Activated T-helper 9 cell treated with anti-CD3 and anti-CD28 coated beads, Interleukin-2, amount 50 U/mL, for 16 hours (primary cell): ENCODE measurements around the gene TGM1.

Source experiments
- DNase-seq: peaks from one replicate; pipeline ENCODE4 v3.0.0-alpha.2; 2020; ENCODE audit warnings: low read depth

TGM1 gene

GRCh38 chr14:24292118-24292807, 29.3 kb upstream of the TGM1 start:
- no peak for DNase-seq

- no peak for DNase-seq
These were observed 28.6 kb upstream of the TGM1 start for GRCh38 chr14:24291446-24292117.

GRCh38 chr14:24290746-24291145, 27.8 kb upstream of the TGM1 start:
- no peak for DNase-seq

DNA sequence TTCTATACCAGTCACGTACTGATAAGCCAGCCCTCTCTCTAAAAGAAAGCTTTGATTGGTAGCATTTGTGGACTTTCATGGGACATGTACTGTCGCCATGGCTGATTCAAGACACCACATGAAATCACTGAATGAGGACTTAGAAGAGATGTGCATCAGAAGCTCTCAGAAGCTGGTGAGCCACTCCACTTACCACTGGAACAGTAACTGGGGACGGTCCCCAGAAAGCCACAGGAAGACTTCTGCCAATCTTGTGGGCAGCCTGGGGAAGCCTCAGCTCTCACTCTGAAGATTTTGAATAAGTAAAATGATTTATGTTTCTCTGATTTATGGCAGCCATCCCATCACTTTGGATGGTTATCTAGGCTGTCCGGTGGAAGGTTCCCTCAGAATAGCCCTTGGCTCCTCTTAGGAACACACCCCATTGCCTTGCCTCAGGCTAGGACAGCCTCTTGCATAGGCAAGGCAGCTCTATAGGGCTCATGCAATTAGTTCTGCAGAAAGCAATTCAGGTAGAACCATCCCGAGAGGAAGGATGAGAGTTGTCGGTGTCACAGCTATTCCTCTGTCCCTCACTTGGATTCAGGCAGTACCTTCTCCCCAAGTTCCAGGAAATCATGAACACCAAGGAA, 26.8 kb upstream of the TGM1 start:
- DNase-seq = no peak

- no peak for DNase-seq
These were observed 24.0 kb upstream of the TGM1 start for GRCh38 chr14:24286996-24287395.

GRCh38 chr14:24285351-24285750, 22.4 kb upstream of the TGM1 start:
- no peak for DNase-seq

DNA sequence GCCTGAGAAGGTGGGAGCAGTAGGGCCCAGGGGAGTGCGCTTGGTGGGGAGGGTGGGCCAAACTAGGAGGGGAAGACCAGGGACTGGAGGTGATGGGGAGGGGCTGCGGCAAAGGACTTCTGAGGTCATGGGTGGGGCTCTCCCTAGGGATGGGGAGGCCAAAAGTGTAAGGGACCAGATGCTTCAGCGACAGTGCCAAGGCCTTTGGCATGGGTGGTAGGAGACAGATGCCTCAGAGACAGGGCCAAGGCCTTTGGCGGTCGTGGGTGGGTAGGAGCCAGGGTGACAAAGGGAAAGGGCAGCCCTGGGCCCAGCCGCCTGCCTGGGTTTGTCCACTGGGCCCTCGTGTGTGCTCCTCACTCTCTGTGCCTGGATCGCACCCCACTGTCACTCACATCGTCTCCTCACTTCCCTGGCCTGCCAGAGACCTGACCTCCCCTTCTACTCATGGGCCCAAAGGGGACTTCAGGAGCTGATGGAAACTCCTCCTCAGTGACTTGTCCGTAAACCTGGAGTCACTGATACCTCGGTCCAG, 21.6 kb upstream of the TGM1 start:
- no peak for DNase-seq

DNA sequence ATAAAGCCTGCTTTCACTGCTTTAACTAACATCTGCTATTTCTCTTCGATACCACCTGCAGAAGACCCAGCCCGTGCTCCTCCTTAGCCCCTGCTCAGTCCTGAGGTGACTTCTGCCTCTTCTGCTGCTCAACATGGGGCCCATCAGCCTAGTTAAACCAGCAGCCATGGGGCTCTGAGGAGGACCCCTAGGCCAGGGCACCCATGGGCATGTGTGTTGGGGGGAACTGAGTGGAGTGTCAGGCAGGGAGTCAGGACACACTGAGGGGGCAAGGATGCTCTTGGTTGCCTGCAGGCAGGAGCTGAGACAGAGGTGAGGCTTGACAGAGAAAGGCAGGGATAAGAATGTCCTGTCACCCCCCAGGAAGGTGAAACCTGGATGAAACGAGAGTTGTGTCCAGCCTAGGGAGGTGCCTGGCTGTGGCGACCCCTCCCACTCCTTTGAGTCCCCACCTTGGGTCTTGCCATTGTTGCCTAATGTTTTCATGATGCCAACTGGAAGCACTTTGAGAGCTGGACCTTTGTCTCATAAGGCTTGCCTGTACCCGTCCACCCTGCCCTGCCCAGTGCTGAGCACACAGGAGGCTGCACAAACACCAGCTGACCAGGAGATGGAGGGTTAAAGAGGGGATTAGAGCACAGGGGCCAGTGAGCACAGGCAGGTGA, 21.0 kb upstream of the TGM1 start:
- DNase-seq = no peak

GRCh38 chr14:24282736-24283135, 19.8 kb upstream of the TGM1 start:
- no peak for DNase-seq

DNA sequence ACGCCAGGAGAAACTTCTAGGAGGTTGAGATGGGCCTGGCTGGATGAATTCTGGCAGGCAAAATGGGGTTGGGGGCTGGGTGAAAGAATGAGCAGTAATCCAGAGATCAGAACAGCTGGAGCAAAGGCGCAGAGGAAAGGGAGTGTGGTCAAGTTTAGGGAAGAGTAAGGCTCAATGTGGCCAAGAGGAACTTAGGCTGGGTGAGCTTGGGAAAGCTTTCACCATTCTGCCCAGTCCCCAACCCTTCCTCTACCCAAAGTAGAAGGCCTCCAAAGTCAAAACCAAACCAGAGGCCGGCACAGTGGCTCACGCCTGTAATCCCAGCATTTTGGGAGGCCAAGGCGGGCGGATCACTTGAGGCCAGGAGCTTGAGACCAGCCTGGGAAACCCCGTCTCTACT, 18.7 kb upstream of the TGM1 start:
- no peak for DNase-seq

- DNase-seq = no peak
These were observed 18.0 kb upstream of the TGM1 start for GRCh38 chr14:24280797-24281460.

GRCh38 chr14:24279301-24280186, 16.6 kb upstream of the TGM1 start:
- DNase-seq = peak; percentile 32

GRCh38 chr14:24278424-24278823, 15.4 kb upstream of the TGM1 start:
- DNase-seq = no peak

DNA sequence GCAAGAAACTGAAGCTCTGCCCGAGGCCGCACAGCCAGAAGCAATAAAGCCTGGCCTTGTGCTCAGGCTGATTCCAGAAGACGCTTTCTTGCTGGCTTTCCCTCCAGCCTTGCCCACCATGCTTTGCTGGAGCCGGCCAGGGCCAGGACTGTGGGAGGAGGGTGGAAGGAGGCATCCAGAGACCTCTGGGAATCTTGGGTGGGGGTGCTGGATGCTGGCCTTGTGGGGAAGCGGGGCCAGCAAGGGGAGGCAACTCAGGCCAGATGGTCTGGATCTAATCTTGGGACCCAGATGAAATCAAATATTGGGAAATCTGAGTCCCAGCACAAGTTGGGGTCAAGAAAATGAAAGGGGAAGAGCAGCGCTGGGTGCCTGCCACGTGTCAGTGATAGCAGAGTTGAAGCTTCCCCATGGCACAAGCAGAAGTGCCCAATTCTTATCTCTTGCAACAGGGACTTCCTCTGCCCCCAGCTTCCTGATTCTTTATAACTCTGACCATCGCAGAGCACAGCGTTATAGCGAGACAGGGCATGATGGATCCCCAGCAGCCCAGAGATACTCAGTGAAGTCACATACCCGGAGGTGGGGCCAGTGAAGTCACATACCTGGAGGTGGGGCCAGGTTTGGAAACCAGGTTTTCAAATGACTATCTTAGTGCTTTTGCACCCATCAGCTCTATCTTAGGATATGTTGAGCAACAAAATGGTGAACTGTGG, 14.8 kb upstream of the TGM1 start:
- no peak for DNase-seq

- DNase-seq = no peak
These were observed 14.1 kb upstream of the TGM1 start for GRCh38 chr14:24277071-24277470.

- peak; percentile 27 for DNase-seq
These were observed 11.1 kb upstream of the TGM1 start for GRCh38 chr14:24274101-24274543.

DNA sequence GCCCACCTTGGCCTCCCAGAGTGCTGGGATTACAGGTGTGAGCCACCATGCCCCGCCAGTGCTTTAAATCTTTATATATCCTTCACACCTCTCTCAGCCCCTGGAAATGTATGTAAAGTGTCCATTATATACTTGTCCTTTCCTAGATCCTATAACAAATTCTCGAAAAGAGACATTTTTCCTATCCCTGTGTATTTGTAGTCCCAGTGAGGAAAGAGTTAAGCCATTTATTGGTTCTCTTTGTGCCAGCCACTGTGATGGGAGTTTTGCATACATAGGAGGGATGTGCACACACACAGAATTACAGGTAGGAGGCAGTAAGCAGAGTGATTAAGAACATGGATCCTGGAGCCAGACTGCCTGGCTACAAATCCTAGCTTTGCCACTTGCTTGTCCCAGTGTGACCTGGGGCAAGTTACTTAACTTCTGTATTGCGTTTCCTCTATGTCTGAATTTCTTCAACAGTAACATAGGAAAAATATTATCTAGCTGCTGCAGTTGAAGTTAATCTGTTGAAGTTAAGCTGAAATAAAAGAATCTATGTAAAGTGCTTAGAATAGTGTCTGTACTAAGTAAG, 10.5 kb upstream of the TGM1 start:
- DNase-seq = no peak

DNA sequence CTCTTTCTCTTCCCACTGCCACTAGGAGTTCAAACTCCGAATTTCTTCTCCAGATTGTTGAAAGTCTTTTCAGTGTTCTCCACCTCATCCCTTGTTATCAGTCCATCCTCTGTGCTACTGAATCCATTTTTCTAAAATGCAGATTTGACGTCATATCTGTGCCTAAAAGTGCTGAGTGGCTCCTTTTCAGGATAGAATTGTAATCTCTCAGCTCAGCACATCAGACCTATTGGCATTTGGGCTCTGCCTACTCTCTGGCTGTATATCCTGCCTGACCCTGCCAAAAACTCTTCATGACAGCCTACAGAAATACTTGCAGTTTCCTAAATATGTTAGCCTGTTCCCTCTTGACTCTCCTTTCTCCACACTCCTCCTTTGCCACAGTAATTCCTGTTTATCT, 9.5 kb upstream of the TGM1 start:
- DNase-seq = no peak

DNA sequence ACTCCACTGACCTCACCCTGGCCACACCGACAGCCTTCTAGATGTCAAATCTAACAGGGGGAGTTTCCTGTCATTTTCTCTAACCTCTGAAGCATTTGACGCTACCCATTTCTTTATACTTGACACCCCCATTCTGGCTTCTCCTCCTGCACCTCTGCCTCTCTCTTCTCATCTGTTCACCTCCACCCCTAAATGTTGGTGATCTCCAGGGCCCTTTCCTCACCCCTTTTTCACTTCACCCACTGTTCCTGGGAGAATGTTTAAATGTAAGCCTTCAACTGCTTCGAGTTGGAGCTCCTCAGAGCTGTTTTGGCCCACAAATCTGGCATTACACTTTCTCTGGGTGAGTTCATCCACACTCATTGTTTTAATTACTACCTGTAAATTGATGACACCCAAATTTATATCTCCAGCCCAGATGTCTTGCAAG, 8.9 kb upstream of the TGM1 start:
- no peak for DNase-seq
